Urinary bladder (tissue), 4 donors: ENCODE measurements around the gene NUP62. TPM values are rescaled to one million over a fixed set of nuclear protein-coding genes. Genes with fewer than 3 reads are reported as not detected.
"Not testable (repeated sequence)": the region's sequence is repeated elsewhere in the genome, so short reads cannot be mapped to it uniquely, and the experiment has no call there.

ENCODE experiments used
- DNase-seq: peaks from one replicate; pipeline ENCODE4 v3.0.0-alpha.2; 2015; ENCODE audit errors: extremely low spot score
- H3K27ac ChIP-seq: one replicate; pipeline ENCODE4 v1.5.1; 2013; ENCODE audit warnings: low read depth, mild to moderate bottlenecking, moderate library complexity
- H3K36me3 ChIP-seq: one replicate; pipeline ENCODE4 v1.6.1; 2013; ENCODE audit warnings: mild to moderate bottlenecking, moderate library complexity; ENCODE audit not compliant: insufficient read depth
- H3K4me1 ChIP-seq: one replicate; pipeline ENCODE4 v1.6.1; 2013; ENCODE audit warnings: mild to moderate bottlenecking, moderate library complexity; ENCODE audit not compliant: insufficient read depth
- H3K4me3 ChIP-seq: one replicate; pipeline ENCODE4 v1.5.1; 2013; ENCODE audit warnings: low read depth, low read length
- WGBS: extraction: QIAGEN DNeasy Blood & Tissue Kit; methylation state at CpG from one replicate; pipeline ENCODE4 v1.1.7; 2013; 5-methylcytosine and 5-hydroxymethylcytosine counted together
- polyA plus RNA-seq: library from polyadenylated mRNA; stranded (reverse); fragments of 200-250 nt; gene quantifications from one replicate; pipeline ENCODE4 v1.2.3, GENCODE V29; 2013
- total RNA-seq: library from RNA; depleted of rRNA; stranded (reverse); fragments of >200 nt; gene quantifications from one replicate; pipeline ENCODE4 v1.2.3, GENCODE V29; 2014
- donor health status: healthy with polysubstance abuse.
- donor health status: healthy.

NUP62 gene
- total and polyA plus RNA-seq, 2 donors, result 22.7 to 40.5 TPM

GRCh38 chr19:49944567-49944966, 15.3 kb upstream of the NUP62 start:
- H3K27ac ChIP-seq, H3K36me3 ChIP-seq, DNase-seq, H3K4me3 ChIP-seq, H3K4me1 ChIP-seq: not testable (repeated sequence)
- 82% methylated on average over 5 of the region's 5 CpGs for WGBS

GRCh38 chr19:49940482-49940791, 11.1 kb upstream of the NUP62 start:
- H3K27ac ChIP-seq, result no peak overlapping the region
- DNase-seq, result no peak
- no peaks in the 10 kb centered on the region for H3K36me3 ChIP-seq
- no peaks in the 10 kb centered on the region for H3K4me1 ChIP-seq
- H3K4me3 ChIP-seq, result no peak overlapping the region
- WGBS, result 92% methylated on average over 5 of the region's 5 CpGs

GRCh38 chr19:49939721-49940481, 10.6 kb upstream of the NUP62 start:
- Histone ChIP-seq H3K4me3 (no peak overlapping the region), H3K27ac (no peak overlapping the region), H3K4me1 (no peaks in the 10 kb centered on the region), H3K36me3 (no peaks in the 10 kb centered on the region)
- 66% methylated on average over 7 of the region's 7 CpGs for WGBS
- no peak for DNase-seq

- H3K4me3 ChIP-seq, result no peak overlapping the region
- 70% methylated on average over 4 of the region's 4 CpGs for WGBS
- no peak for DNase-seq
- no peaks in the 10 kb centered on the region for H3K36me3 ChIP-seq
- H3K4me1 ChIP-seq, result no peaks in the 10 kb centered on the region
- no peak overlapping the region for H3K27ac ChIP-seq
These were observed 9.4 kb upstream of the NUP62 start for GRCh38 chr19:49938662-49939061.

GRCh38 chr19:49937750-49938381, 8.6 kb upstream of the NUP62 start:
- H3K27ac ChIP-seq, result no peak overlapping the region
- 16% methylated on average over 35 of the region's 35 CpGs for WGBS
- DNase-seq, result no peak

GRCh38 chr19:49936549-49936948, 7.2 kb upstream of the NUP62 start:
- 69% methylated on average over 5 of the region's 5 CpGs for WGBS
- Histone ChIP-seq H3K4me1 (no peaks in the 10 kb centered on the region), H3K4me3 (no peak overlapping the region), H3K36me3 (no peaks in the 10 kb centered on the region), H3K27ac (no peak overlapping the region)
- no peak for DNase-seq

More at GRCh38 chr19:49937750-49938381, 8.6 kb upstream of the NUP62 start:
- no peak overlapping the region for H3K4me3 ChIP-seq
- H3K36me3 ChIP-seq, result no peaks in the 10 kb centered on the region
- H3K4me1 ChIP-seq, result no peaks in the 10 kb centered on the region

- 93% methylated on average over 8 of the region's 8 CpGs for WGBS
- no peak overlapping the region for H3K27ac ChIP-seq
- DNase-seq, result no peak
These were observed 4.3 kb upstream of the NUP62 start for GRCh38 chr19:49933643-49934042.

GRCh38 chr19:49932731-49933131, 3.4 kb upstream of the NUP62 start:
- WGBS, result 94% methylated on average over 25 of the region's 25 CpGs
- H3K36me3 ChIP-seq, result no peaks in the 10 kb centered on the region
- no peak overlapping the region for H3K4me3 ChIP-seq
- no peak overlapping the region for H3K27ac ChIP-seq
- no peaks in the 10 kb centered on the region for H3K4me1 ChIP-seq
- DNase-seq, result no peak

More at GRCh38 chr19:49933643-49934042, 4.3 kb upstream of the NUP62 start:
- Histone ChIP-seq H3K36me3 (no peaks in the 10 kb centered on the region), H3K4me1 (no peaks in the 10 kb centered on the region), H3K4me3 (no peak overlapping the region)

GRCh38 chr19:49932041-49932451, 2.7 kb upstream of the NUP62 start:
- 96% methylated on average over 5 of the region's 5 CpGs for WGBS
- H3K4me1 ChIP-seq, result no peaks in the 10 kb centered on the region
- no peak overlapping the region for H3K27ac ChIP-seq
- H3K36me3 ChIP-seq, result no peaks in the 10 kb centered on the region
- DNase-seq, result no peak
- H3K4me3 ChIP-seq, result no peak overlapping the region

GRCh38 chr19:49931293-49932040, 2.2 kb upstream of the NUP62 start:
- no peak overlapping the region for H3K4me3 ChIP-seq
- no peak overlapping the region for H3K27ac ChIP-seq
- no peak for DNase-seq
- H3K4me1 ChIP-seq, result no peaks in the 10 kb centered on the region
- no peaks in the 10 kb centered on the region for H3K36me3 ChIP-seq
- 94% methylated on average over 7 of the region's 7 CpGs for WGBS

- Histone ChIP-seq H3K4me3 (no peak overlapping the region), H3K4me1 (no peaks in the 10 kb centered on the region), H3K27ac (no peak overlapping the region), H3K36me3 (no peaks in the 10 kb centered on the region)
- 59% methylated on average over 15 of the region's 15 CpGs for WGBS
- no peak for DNase-seq
These were observed 1.2 kb upstream of the NUP62 start for GRCh38 chr19:49930483-49931011.

- Histone ChIP-seq H3K36me3 (no peaks in the 10 kb centered on the region), H3K27ac (peak overlapping the region; percentile 94), H3K4me3 (peak overlapping the region; percentile 80), H3K4me1 (no peaks in the 10 kb centered on the region)
- WGBS, result 4% methylated on average over 43 of the region's 43 CpGs
- DNase-seq, result peak; percentile 84
These were observed 543 bp upstream of the NUP62 start for GRCh38 chr19:49929611-49930482.
